SJSA1 (cell line): ENCODE results near the gene DNAL1. TPM values are rescaled to one million over a fixed set of nuclear protein-coding genes. Genes with fewer than 3 reads are reported as not detected.
"Not testable (repeated sequence)": the region's sequence is repeated elsewhere in the genome, so short reads cannot be mapped to it uniquely, and the experiment has no call there.

Source experiments
- DNase-seq, 2 experiments: peaks; one replicate each; pipeline ENCODE4 v3.0.0-alpha.2; 2015 to 2020; ENCODE audit warnings: low spot score in 2 of 2, low read depth in 1 of 2
- H3K27ac ChIP-seq: fragments of 250-450 bp; sonication (Bioruptor Pico); 2 replicates; pipeline ENCODE4 v1.5.1; 2020; ENCODE audit warnings: mild to moderate bottlenecking, moderate library complexity
- H3K27me3 ChIP-seq: fragments of 250-450 bp; sonication (Bioruptor Pico); replicated peaks from 2 replicates; pipeline ENCODE4 v1.5.1; 2020; ENCODE audit warnings: mild to moderate bottlenecking, moderate library complexity
- H3K36me3 ChIP-seq: fragments of 250-450 bp; sonication (Bioruptor Pico); 2 replicates; pipeline ENCODE4 v1.5.1; 2020; ENCODE audit warnings: mild to moderate bottlenecking
- H3K4me1 ChIP-seq: fragments of 250-450 bp; sonication (Bioruptor Pico); replicated peaks from 2 replicates; pipeline ENCODE4 v1.6.1; 2021; ENCODE audit warnings: mild to moderate bottlenecking
- H3K4me3 ChIP-seq: fragments of 250-450 bp; sonication (Bioruptor Pico); 2 replicates; pipeline ENCODE4 v1.5.1; 2020; ENCODE audit warnings: mild to moderate bottlenecking
- H3K9me3 ChIP-seq: fragments of 250-450 bp; sonication (Bioruptor Pico); replicated peaks from 2 replicates; pipeline ENCODE4 v1.5.1; 2020; ENCODE audit warnings: mild to moderate bottlenecking
- total RNA-seq: library from RNA; depleted of rRNA; stranded (reverse); fragments of >200 nt; shearing (Covaris generic); gene quantifications from 2 replicates; pipeline ENCODE4 v1.2.3, GENCODE V29; 2014

DNAL1 gene
- total RNA-seq, 1 experiment from 2014 or later = 16.2 TPM

GRCh38 chr14:73696466-73697400, 51.9 kb downstream of the DNAL1 start:
- Histone ChIP-seq H3K27ac (peak overlapping the region; percentile 77), H3K4me3 (no peak overlapping the region), H3K4me1 (peaks cover 16% of the 10 kb centered on the region), H3K27me3 (no peaks in the 10 kb centered on the region), H3K36me3 (peaks cover 7% of the 10 kb centered on the region), H3K9me3 (no peaks in the 10 kb centered on the region)
- peak in 1 of 2 experiments; percentile 61 for DNase-seq

GRCh38 chr14:73700325-73700724, 55.5 kb downstream of the DNAL1 start:
- Histone ChIP-seq H3K36me3 (peaks cover 4% of the 10 kb centered on the region), H3K4me3 (no peak overlapping the region), H3K27ac (no peak overlapping the region), H3K27me3 (no peaks in the 10 kb centered on the region), H3K4me1 (peaks cover 16% of the 10 kb centered on the region), H3K9me3 (no peaks in the 10 kb centered on the region)
- DNase-seq = no peak

- H3K27me3 ChIP-seq, H3K36me3 ChIP-seq, H3K4me3 ChIP-seq, H3K4me1 ChIP-seq, H3K9me3 ChIP-seq, DNase-seq, H3K27ac ChIP-seq: not testable (repeated sequence)
These were observed 63.3 kb downstream of the DNAL1 start for GRCh38 chr14:73708076-73708475.

GRCh38 chr14:73709904-73710469, 65.2 kb downstream of the DNAL1 start:
- DNase-seq = no peak
- H3K4me1 ChIP-seq = peaks cover 11% of the 10 kb centered on the region
- H3K27ac ChIP-seq = no peak overlapping the region
- H3K36me3 ChIP-seq = peaks cover 14% of the 10 kb centered on the region
- no peak overlapping the region for H3K4me3 ChIP-seq
- H3K9me3 ChIP-seq = no peaks in the 10 kb centered on the region
- H3K27me3 ChIP-seq = no peaks in the 10 kb centered on the region

GRCh38 chr14:73710737-73711136, 66.0 kb downstream of the DNAL1 start:
- Histone ChIP-seq H3K9me3 (no peaks in the 10 kb centered on the region), H3K4me1 (peaks cover 11% of the 10 kb centered on the region), H3K4me3 (no peak overlapping the region), H3K27ac (no peak overlapping the region), H3K27me3 (no peaks in the 10 kb centered on the region), H3K36me3 (peaks cover 17% of the 10 kb centered on the region)
- DNase-seq = no peak

GRCh38 chr14:73712071-73712506, 67.3 kb downstream of the DNAL1 start:
- Histone ChIP-seq H3K4me1 (peaks cover 11% of the 10 kb centered on the region), H3K9me3 (no peaks in the 10 kb centered on the region), H3K4me3 (peak overlapping the region; percentile 87), H3K27ac (no peak overlapping the region), H3K36me3 (peaks cover 26% of the 10 kb centered on the region), H3K27me3 (no peaks in the 10 kb centered on the region)
- peak in 1 of 2 experiments; percentile 16 for DNase-seq

GRCh38 chr14:73712540-73713180, 67.9 kb downstream of the DNAL1 start:
- peak in 1 of 2 experiments; percentile 18 for DNase-seq
- peaks cover 31% of the 10 kb centered on the region for H3K36me3 ChIP-seq

GRCh38 chr14:73713206-73713802, 68.5 kb downstream of the DNAL1 start:
- Histone ChIP-seq H3K9me3 (no peaks in the 10 kb centered on the region), H3K4me1 (peaks cover 11% of the 10 kb centered on the region), H3K36me3 (peaks cover 38% of the 10 kb centered on the region), H3K4me3 (peak overlapping the region; percentile 87), H3K27ac (peak overlapping the region; percentile 75), H3K27me3 (no peaks in the 10 kb centered on the region)
- DNase-seq = peak in 1 of 2 experiments; percentile 16

More at GRCh38 chr14:73712540-73713180, 67.9 kb downstream of the DNAL1 start:
- peak overlapping the region; percentile 87 for H3K4me3 ChIP-seq
- peaks cover 11% of the 10 kb centered on the region for H3K4me1 ChIP-seq
- no peaks in the 10 kb centered on the region for H3K9me3 ChIP-seq
- H3K27me3 ChIP-seq = no peaks in the 10 kb centered on the region
- no peak overlapping the region for H3K27ac ChIP-seq

- Histone ChIP-seq H3K27ac (peak within 1 kb of the TSS; percentile 75), H3K9me3 (no peaks in the 10 kb centered on the region), H3K36me3 (peaks cover 44% of the 10 kb centered on the region), H3K4me1 (peaks cover 11% of the 10 kb centered on the region), H3K4me3 (peak within 1 kb of the TSS; percentile 87), H3K27me3 (no peaks in the 10 kb centered on the region)
- peak; percentile 83 to 84 for DNase-seq
These were observed 69.2 kb downstream of the DNAL1 start, which contains the start of gene PNMA1 for GRCh38 chr14:73713803-73714655. TSS of gene PNMA1 (minus strand) at chr14:73714384. CDS start at chr14:73713639, 745 bp downstream.

- peak in 1 of 2 experiments; percentile 72 for DNase-seq
- Histone ChIP-seq H3K9me3 (no peaks in the 10 kb centered on the region), H3K36me3 (peaks cover 49% of the 10 kb centered on the region), H3K4me1 (peaks cover 11% of the 10 kb centered on the region), H3K27ac (peak overlapping the region; percentile 7; the same call in 1 of the 2 replicates), H3K27me3 (no peaks in the 10 kb centered on the region), H3K4me3 (peak overlapping the region; percentile 87)
These were observed 69.9 kb downstream of the DNAL1 start for GRCh38 chr14:73714656-73715081.

- H3K9me3 ChIP-seq = no peaks in the 10 kb centered on the region
- H3K27ac ChIP-seq = no peak overlapping the region
- H3K27me3 ChIP-seq = no peaks in the 10 kb centered on the region
- DNase-seq = no peak
- peaks cover 11% of the 10 kb centered on the region for H3K4me1 ChIP-seq
- H3K36me3 ChIP-seq = peaks cover 52% of the 10 kb centered on the region
- H3K4me3 ChIP-seq = no peak overlapping the region
These were observed 70.9 kb downstream of the DNAL1 start for GRCh38 chr14:73715707-73716106.

GRCh38 chr14:73717266-73717665, 72.5 kb downstream of the DNAL1 start:
- no peak for DNase-seq
- Histone ChIP-seq H3K4me1 (peaks cover 4% of the 10 kb centered on the region), H3K27ac (no peak overlapping the region), H3K36me3 (peaks cover 59% of the 10 kb centered on the region), H3K4me3 (no peak overlapping the region), H3K9me3 (no peaks in the 10 kb centered on the region), H3K27me3 (no peaks in the 10 kb centered on the region)
